Heart left ventricle (tissue), 16 donors: Measurements from ENCODE around the gene ARHGAP8. TPM values are rescaled to one million over a fixed set of nuclear protein-coding genes. Genes with fewer than 3 reads are reported as not detected.
"Not testable (repeated sequence)": the region's sequence is repeated elsewhere in the genome, so short reads cannot be mapped to it uniquely, and the experiment has no call there.

Experiments
- ATAC-seq, 4 donors: fragments of 200-7000 bp; cut with Tn5 transposase; one replicate each; pipeline ENCODE4 v1.9.1; 2020 to 2022; ENCODE audit warnings: moderate library complexity in 4 of 4, mild to moderate bottlenecking in 3 of 4, moderate number of reproducible peaks in 1 of 4
- DNase-seq, 5 donors: peaks; one replicate each; pipeline ENCODE4 v3.0.0-alpha.2; 2020
- H3K27ac ChIP-seq, 12 donors: fragments of 200-600 bp; sonication (generic) in 4 of 12; one replicate each; pipeline versions ENCODE4 v1.5.0 to v1.8.0; 2016 to 2022; ENCODE audit warnings: mild to moderate bottlenecking in 2 of 12
- H3K27me3 ChIP-seq, 9 donors: fragments of 200-600 bp; sonication (generic) in 2 of 9; one replicate each; pipeline versions ENCODE4 v1.5.1 to v1.8.0; 2016 to 2022; ENCODE audit warnings: mild to moderate bottlenecking in 3 of 9
- H3K36me3 ChIP-seq, 9 donors: fragments of 200-600 bp; sonication (generic) in 2 of 9; one replicate each; pipeline versions ENCODE4 v1.5.0 to v1.8.0; 2018 to 2022; ENCODE audit warnings: mild to moderate bottlenecking in 2 of 9
- H3K4me1 ChIP-seq, 12 donors: fragments of 200-600 bp; sonication (generic) in 4 of 12; one replicate each; pipeline versions ENCODE4 v1.5.0 to v1.8.0; 2016 to 2022; ENCODE audit warnings: mild to moderate bottlenecking in 3 of 12
- H3K4me3 ChIP-seq, 12 donors: fragments of 200-600 bp; sonication (generic) in 4 of 12; one replicate each; pipeline versions ENCODE4 v1.5.0 to v1.8.0; 2017 to 2022; ENCODE audit warnings: mild to moderate bottlenecking in 9 of 12, moderate library complexity in 4 of 12
- H3K9me3 ChIP-seq, 12 donors: fragments of 200-600 bp; sonication (generic) in 4 of 12; one replicate each; pipeline versions ENCODE4 v1.5.0 to v1.8.0; 2016 to 2022; ENCODE audit warnings: mild to moderate bottlenecking in 1 of 12
- CTCF ChIP-seq, 12 donors: fragments of 200-600 bp; sonication (generic) in 4 of 12; IDR thresholded peaks; one replicate each; pipeline versions ENCODE4 v1.5.0 to v1.8.0; 2018 to 2022; ENCODE audit warnings: antibody characterized with exemption in 12 of 12, mild to moderate bottlenecking in 5 of 12
- POLR2A ChIP-seq, 2 donors: fragments of 450-650 bp; IDR thresholded peaks; one replicate each; pipeline ENCODE4 v1.6.1; 2017; ENCODE audit warnings: antibody characterized with exemption in 2 of 2, mild to moderate bottlenecking in 2 of 2, moderate library complexity in 2 of 2
- WGBS, 4 donors: extraction: QIAGEN DNeasy Blood & Tissue Kit in 2 of 4; methylation state at CpG; one replicate each; pipeline versions ENCODE4 v1.1.5 to v1.1.7; 2013 to 2018; 5-methylcytosine and 5-hydroxymethylcytosine counted together
- intact Hi-C, 10 donors: fragments of 100-400 bp; cut with DNase I; formaldehyde crosslinking; loops; one replicate each; pipeline versions ENCODE4 v1.11.1 to v1.14.2; 2022
- polyA plus RNA-seq, 2 donors: library from polyadenylated mRNA; stranded (reverse); fragments of 200-250 nt; gene quantifications; one replicate each; pipeline ENCODE4 v1.2.3, GENCODE V29; 2013
- total RNA-seq, 9 donors: library from RNA; depleted of rRNA in 2 of 9; stranded (reverse); fragments of >200 nt in 2 of 9; fragmentation: NEBNext Ultra II Directional in 3 of 9; extraction: Animal tissue kit (Norgen Biotek cat#: 25700) in 3 of 9; gene quantifications; one replicate each; pipeline versions ENCODE4 v1.1.0 to v1.2.4, GENCODE V29; 2016 to 2023
- donor health status: ischemic (EF 13 %, LVEDD 7.1; RV severe dilation, severe dysfunction).
- donor health status: healthy with polysubstance abuse.
- donor health status: DM: no; HTN: yes; CAD: no.
- donor health status: DM: no; HTN: no; CAD: no.
- donor health status: ischemic (EF 25% LVEDD 6.9; RV normal size, moderate dysfunction).
- donor health status: ischemic (EF 25% LVEDD 5.7; RV mildly dilated, moderate dysfunction).
- donor health status: healthy.
- donor health status: DM: yes; HTN: yes; CAD: no.
- donor health status: ischemic (EF 35%, LVEDD 5.7; RV mildly dilated, moderate dysfunction).
- donor health status: nonischemic (EF 11% LVEDD 7.7; RV severe dilation, severe dysfunction).
- donor health status: DM: yes; HTN: yes; CAD: no.
- donor health status: PGD.
- donor health status: ischemic (EF 29% LVEDD 5.4; RV normal size, mild dysfunction).
- donor health status: nonischemic (EF 23%, LVEDD 6.1; RV moderate dilation, normal function).

The ARHGAP8 gene
- total and polyA plus RNA-seq, 11 donors, result 0.08 to 1.3 (median 0.23) TPM; not detected in 7

GRCh38 chr22:44743247-44743646 lies 9.1 kb upstream of the ARHGAP8 start:
- no peaks in the 10 kb centered on the region for H3K9me3 ChIP-seq
- no peak overlapping the region for H3K27ac ChIP-seq
- no peaks in the 10 kb centered on the region for H3K4me1 ChIP-seq
- ATAC-seq (no peak), DNase-seq (no peak)
- no peaks in the 10 kb centered on the region for H3K36me3 ChIP-seq
- intact Hi-C loops, result no loop called here
- H3K27me3 ChIP-seq, result peaks cover 0 to 15% (median 4%) of the 10 kb centered on the region in 9 donors
- WGBS, 4 donors, result 87 to 96% (median 88%) methylated on average over 8 to 11 of the region's 11 CpGs
- H3K4me3 ChIP-seq, result no peak overlapping the region
- no peak for TF ChIP-seq POLR2A (IDR thresholded peaks at IDR 0.05)
- no peak for TF ChIP-seq CTCF (IDR thresholded peaks at IDR 0.05)

- Histone ChIP-seq H3K4me3 (no peak overlapping the region), H3K9me3 (no peaks in the 10 kb centered on the region), H3K27ac (no peak overlapping the region), H3K4me1 (no peaks in the 10 kb centered on the region), H3K36me3 (no peaks in the 10 kb centered on the region), H3K27me3 (peaks cover 0 to 15% (median under 1%) of the 10 kb centered on the region in 9 donors)
- intact Hi-C loops, result no loop called here
- TF ChIP-seq CTCF (IDR thresholded peaks at IDR 0.05) (no peak), POLR2A (IDR thresholded peaks at IDR 0.05) (no peak)
- 28 to 39% (median 36%) methylated on average over 7 of the region's 7 CpGs for WGBS, 4 donors
- ATAC-seq, result no peak
- DNase-seq, result no peak
These were observed 8.6 kb upstream of the ARHGAP8 start for GRCh38 chr22:44743804-44744211.

- DNase-seq, result no peak
- no peak for ATAC-seq
- Histone ChIP-seq H3K27me3 (peaks cover 0 to 28% (median 12%) of the 10 kb centered on the region in 9 donors), H3K4me1 (no peaks in the 10 kb centered on the region), H3K9me3 (peaks cover 0 to 7% (median 0%) of the 10 kb centered on the region in 12 donors), H3K4me3 (no peak overlapping the region), H3K36me3 (no peaks in the 10 kb centered on the region), H3K27ac (no peak overlapping the region)
- TF ChIP-seq CTCF (IDR thresholded peaks at IDR 0.05) (no peak), POLR2A (IDR thresholded peaks at IDR 0.05) (no peak)
- WGBS, 4 donors, result 67 to 73% (median 71%) methylated on average over 13 of the region's 13 CpGs
- intact Hi-C loops, result no loop called here
These were observed 6.3 kb upstream of the ARHGAP8 start for GRCh38 chr22:44745853-44746789.

GRCh38 chr22:44747784-44748127 lies 4.6 kb upstream of the ARHGAP8 start:
- peaks cover 9 to 44% (median 26%) of the 10 kb centered on the region in 9 donors for H3K27me3 ChIP-seq
- H3K27ac ChIP-seq, ATAC-seq, intact Hi-C loops, H3K4me1 ChIP-seq, H3K4me3 ChIP-seq, DNase-seq, H3K9me3 ChIP-seq, H3K36me3 ChIP-seq: not testable (repeated sequence)
- 96 to 98% (median 97%) methylated on average over 4 of the region's 4 CpGs for WGBS, 4 donors
